Measurements from ENCODE around the gene P4HA2. TPM values are rescaled to one million over a fixed set of nuclear protein-coding genes. Genes with fewer than 3 reads are reported as not detected.
A peak's percentile ranks its signal among the peaks of the same experiment; 100 is the strongest.

The P4HA2 gene
- total and polyA plus RNA-seq, 2 of the 8 experiments (the other 6 are each of a cell fraction or from before 2014, with no cell fraction given) = 7.4 to 9.3 TPM

- Histone ChIP-seq H3K56ac (replicated peaks; ENCODE audit: insufficient read length, low read depth, low read length) (no peak overlapping the region), H4K20me1 (replicated peaks in 1 of 2; ENCODE audit: control insufficient read depth in 1 of 2, insufficient read depth in 2 of 2, low read length in 2 of 2) (no peaks in the 10 kb centered on the region), H3K14ac (ENCODE audit: insufficient read length) (no peak overlapping the region), H3K23ac (ENCODE audit: insufficient read length) (no peak overlapping the region), H2BK20ac (ENCODE audit: low read length) (no peak overlapping the region), H3K23me2 (ENCODE audit: low read depth, low read length) (peaks cover 10% of the 10 kb centered on the region; the same call in 1 of the 2 replicates), H3K27ac (ENCODE audit: low read depth, low read length) (no peak overlapping the region), H3K4ac (replicated peaks; ENCODE audit: insufficient read length, low read depth, low read length) (no peak overlapping the region), H2BK120ac (replicated peaks; ENCODE audit: low read depth, low read length) (no peak overlapping the region), H2BK5ac (ENCODE audit: low read depth, low read length) (no peak overlapping the region), H3K4me2 (ENCODE audit: insufficient read depth in 1 of 2, low read depth in 2 of 2, low read length in 2 of 2) (peak overlapping the region; percentile 74 to 81; a peak in 1 of 4 replicates), H2AFZ (ENCODE audit: low read length) (no peak overlapping the region), H3K9ac (replicated peaks in 1 of 4; ENCODE audit: extremely low read depth in 1 of 4, low read depth in 3 of 4, low read length in 3 of 4) (no peak overlapping the region; a peak in 1 of 7 replicates), H3K79me1 (ENCODE audit: low read depth, low read length) (no peaks in the 10 kb centered on the region; the same call in 1 of the 2 replicates), H3K4me1 (replicated peaks in 1 of 4; ENCODE audit: control insufficient read depth in 3 of 4, insufficient read depth in 4 of 4, low read length in 3 of 4) (peaks cover 0 to 19% (median 6%) of the 10 kb centered on the region in 4 experiments; a peak in 6 of 7 replicates), H4K5ac (ENCODE audit: insufficient read length, low read depth, low read length) (no peak overlapping the region), H3K4me3 (ENCODE audit: extremely low read depth in 1 of 4, insufficient read depth in 2 of 4, low read depth in 3 of 4, low read length in 4 of 4) (no peak overlapping the region), H3K18ac (ENCODE audit: extremely low read depth, low read length) (no peak overlapping the region), H2BK12ac (ENCODE audit: low read depth, low read length) (no peak overlapping the region), H2AK5ac (ENCODE audit: low read depth, low read length) (no peak overlapping the region), H3K27me3 (replicated peaks in 1 of 4; ENCODE audit: control insufficient read depth in 3 of 4, extremely low read depth in 1 of 4, insufficient read depth in 3 of 4, low read length in 3 of 4) (peaks cover 0 to 10% (median 9%) of the 10 kb centered on the region in 4 experiments; a peak in 3 of 7 replicates), H4K91ac (replicated peaks; ENCODE audit: insufficient read length, low read length) (no peak overlapping the region), H4K8ac (ENCODE audit: extremely low read depth, insufficient read depth, low read length) (no peak overlapping the region; the same call in 1 of the 2 replicates), H3K36me3 (ENCODE audit: control insufficient read depth in 2 of 4, insufficient read depth in 4 of 4, low read length in 3 of 4) (no peaks in the 10 kb centered on the region), H2BK15ac (ENCODE audit: low read length) (no peak overlapping the region), H3K79me2 (ENCODE audit: control insufficient read depth in 1 of 2, insufficient read depth in 2 of 2, low read length in 2 of 2) (no peaks in the 10 kb centered on the region), H3K9me3 (ENCODE audit: insufficient read depth in 2 of 2, low read depth in 1 of 2, low read length in 1 of 2) (no peaks in the 10 kb centered on the region)
- DNase-seq (ENCODE audit: low read depth in 1 of 2, low spot score in 2 of 2) (peak in 1 of 2 experiments; percentile 49), FAIRE-seq (no peak)
- CTCF ChIA-PET (ENCODE audit: partially characterized antibody) = interaction anchor here (0.8 to 5.2 kb wide), 4 partner anchors 11 to 153 kb away, joined by 3 to 40 read pairs (median 8); no protein-coding TSS in a partner anchor
- TF ChIP-seq JUND (IDR thresholded peaks at IDR 0.05; ENCODE audit: low read length) = no peak
- 0 out of 2 replicates have a peak, but pooled peaks have one; percentile 50 for TF ChIP-seq MAX (IDR thresholded peaks at IDR 0.05)
- 90% methylated on average over 16 of the region's 24 CpGs; no CpG with 5 or more reads in 1 of the 2 experiments for WGBS, 2 experiments (ENCODE audit: extremely low coverage in 1 of 2, insufficient coverage in 1 of 2, insufficient read length in 1 of 2, insufficient replicate concordance in 2 of 2, low coverage in 1 of 2, low lambda C conversion rate in 2 of 2, missing lambda C conversion rate in 1 of 2)
- POLR2A ChIA-PET (ENCODE audit: partially characterized antibody) = no interaction called here
Observed at GRCh38 chr5:132259069-132259851, 31.6 kb upstream of the P4HA2 start.

Data from H1 (cell line).